Adrenal gland (tissue), 12 donors: ENCODE data around the gene GOLT1B. TPM values are rescaled to one million over a fixed set of nuclear protein-coding genes. Genes with fewer than 3 reads are reported as not detected.

Experiments
- DNase-seq, 7 donors: peaks; one replicate each; pipeline ENCODE4 v3.0.0-alpha.2; 2019 to 2020
- H3K27ac ChIP-seq, 5 donors: fragments of 200-600 bp; sonication (generic) in 4 of 5; 1 replicate in 3 of 5; 2 replicates in 2 of 5; pipeline versions ENCODE4 v1.5.1 to v1.8.0; 2016 to 2020; ENCODE audit warnings: mild to moderate bottlenecking in 1 of 5
- H3K27me3 ChIP-seq: fragments of 200-600 bp; 2 replicates; pipeline ENCODE4 v1.8.0; 2021
- H3K36me3 ChIP-seq, 2 donors: fragments of 200-600 bp; replicated peaks in 1 of 2; 1 replicate in 1 of 2; 2 replicates in 1 of 2; pipeline versions ENCODE4 v1.5.1 to v1.8.0; 2018 to 2022
- H3K4me1 ChIP-seq, 2 donors: fragments of 200-600 bp; replicated peaks in 1 of 2; 1 replicate in 1 of 2; 2 replicates in 1 of 2; pipeline versions ENCODE4 v1.5.1 to v1.8.0; 2018 to 2021
- H3K4me3 ChIP-seq, 4 donors: fragments of 200-600 bp; sonication (generic) in 3 of 4; one replicate each; pipeline ENCODE4 v1.5.1; 2016 to 2018
- H3K9me3 ChIP-seq, 3 donors: fragments of 200-600 bp; sonication (generic) in 1 of 3; replicated peaks in 1 of 3; 1 replicate in 2 of 3; 2 replicates in 1 of 3; pipeline versions ENCODE4 v1.5.1 to v1.8.0; 2016 to 2021
- CTCF ChIP-seq, 6 experiments: fragments of 450-650 bp in 4 of 6; fragments of 200-600 bp in 2 of 6; sonication (generic) in 1 of 6; IDR thresholded peaks; 1 replicate in 5 of 6; 2 replicates in 1 of 6; pipeline versions ENCODE4 v1.5.1 to v1.8.0; 2016 to 2021; ENCODE audit warnings: antibody characterized with exemption in 6 of 6, mild to moderate bottlenecking in 2 of 6, moderate library complexity in 1 of 6
- POLR2A ChIP-seq, 2 donors: fragments of 450-650 bp; IDR thresholded peaks; one replicate each; pipeline ENCODE4 v1.6.1; 2017; ENCODE audit warnings: antibody characterized with exemption in 2 of 2, mild to moderate bottlenecking in 2 of 2, moderate library complexity in 1 of 2
- WGBS, 4 donors: extraction: QIAGEN DNeasy Blood & Tissue Kit in 2 of 4; methylation state at CpG; one replicate each; pipeline versions ENCODE4 v1.1.5 to v1.1.7; 2013 to 2017; 5-methylcytosine and 5-hydroxymethylcytosine counted together
- intact Hi-C, 2 donors: fragments of 100-400 bp; cut with DNase I; formaldehyde crosslinking; loops; one replicate each; pipeline versions ENCODE4 v1.14.1 to v1.15.0; 2022 to 2023
- polyA plus RNA-seq, 3 donors: library from polyadenylated mRNA; stranded (reverse); fragments of 200-250 nt in 2 of 3; fragments of 350-450 nt in 1 of 3; fragmentation: Illumina TruSeq in 1 of 3; extraction: RNeasy Lipid Tissue Mini Kit (QIAGEN cat#74804) in 1 of 3; gene quantifications; one replicate each; pipeline ENCODE4 v1.2.3, GENCODE V29; 2013 to 2014
- total RNA-seq, 9 donors: library from RNA; depleted of rRNA in 4 of 9; stranded (reverse); fragments of >200 nt in 4 of 9; fragments of 120-200 nt in 1 of 9; fragmentation: NEBNext Ultra II Directional in 1 of 9; extraction: Animal tissue kit (Norgen Biotek cat#: 25700) in 1 of 9; gene quantifications; one replicate each; pipeline versions ENCODE4 v1.1.0 to v1.2.4, GENCODE V29; 2013 to 2023
- donor health status: healthy with polysubstance abuse.
- donor health status: Bipolar disorder and iron deficiency.
- donor health status: DM: yes; HTN: yes; CAD: no.
- donor health status: DM: no; HTN: no; CAD: no.
- donor health status: DM: no; HTN: no; CAD: no.
- donor health status: DM: yes; HTN: yes; CAD: no.

GOLT1B gene
- total and polyA plus RNA-seq, 12 donors, result 12.9 to 75.1 (median 35.2) TPM

DNA sequence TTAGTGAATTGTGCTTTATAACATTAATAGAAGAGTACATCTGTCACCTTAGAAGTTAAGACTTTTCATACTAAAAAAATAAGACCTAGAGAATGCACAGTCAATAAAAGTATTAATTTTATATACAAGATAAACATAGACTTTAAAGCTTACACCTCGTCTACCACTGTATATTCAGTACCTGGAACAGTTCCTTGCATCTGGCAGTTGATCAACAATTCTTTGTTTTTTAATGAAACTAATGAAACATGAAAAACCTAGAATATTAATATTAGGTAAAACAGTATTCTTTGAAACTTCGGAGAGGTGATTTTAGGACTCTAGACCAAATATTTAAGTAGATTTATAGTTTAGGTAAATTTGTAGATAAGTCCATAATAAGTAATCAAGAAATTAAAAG lies 4.3 kb downstream of the GOLT1B start:
- WGBS, 4 donors, result 41 to 63% (median 49%) methylated on average over 2 of the region's 2 CpGs
- H3K36me3 ChIP-seq, result no peaks in the 10 kb centered on the region
- no peak for DNase-seq
- TF ChIP-seq CTCF (IDR thresholded peaks at IDR 0.05), result no peak
- TF ChIP-seq POLR2A (IDR thresholded peaks at IDR 0.05), result no peak
- peaks cover 32 to 46% of the 10 kb centered on the region in 2 donors for H3K4me1 ChIP-seq
- peak overlapping the region in 2 of 5 donors; percentile 52 to 72 for H3K27ac ChIP-seq
- peak overlapping the region in 1 of 4 donors; percentile 28 for H3K4me3 ChIP-seq
- H3K9me3 ChIP-seq, result no peaks in the 10 kb centered on the region
- no peaks in the 10 kb centered on the region for H3K27me3 ChIP-seq
- intact Hi-C loops, result loop anchor here in 1 of 2 donors (10.0 kb wide), 1 partner anchor 149 kb away; the partner anchor contains the start of gene LDHB

GRCh38 chr12:21507849-21508248 lies 6.3 kb downstream of the GOLT1B start:
- H3K4me3 ChIP-seq, result no peak overlapping the region
- peaks cover 26 to 38% of the 10 kb centered on the region in 2 donors for H3K4me1 ChIP-seq
- H3K36me3 ChIP-seq, result peaks cover 0 to 3% of the 10 kb centered on the region in 2 donors
- TF ChIP-seq CTCF (IDR thresholded peaks at IDR 0.05) (no peak), POLR2A (IDR thresholded peaks at IDR 0.05) (no peak)
- no peaks in the 10 kb centered on the region for H3K9me3 ChIP-seq
- intact Hi-C loops, result loop anchor here in 1 of 2 donors (10.0 kb wide), 1 partner anchor 147 kb away; the partner anchor contains the start of gene LDHB
- WGBS, 4 donors, result 68 to 82% (median 73%) methylated on average over 2 of the region's 2 CpGs
- H3K27ac ChIP-seq, result no peak overlapping the region
- H3K27me3 ChIP-seq, result no peaks in the 10 kb centered on the region
- no peak for DNase-seq

DNA sequence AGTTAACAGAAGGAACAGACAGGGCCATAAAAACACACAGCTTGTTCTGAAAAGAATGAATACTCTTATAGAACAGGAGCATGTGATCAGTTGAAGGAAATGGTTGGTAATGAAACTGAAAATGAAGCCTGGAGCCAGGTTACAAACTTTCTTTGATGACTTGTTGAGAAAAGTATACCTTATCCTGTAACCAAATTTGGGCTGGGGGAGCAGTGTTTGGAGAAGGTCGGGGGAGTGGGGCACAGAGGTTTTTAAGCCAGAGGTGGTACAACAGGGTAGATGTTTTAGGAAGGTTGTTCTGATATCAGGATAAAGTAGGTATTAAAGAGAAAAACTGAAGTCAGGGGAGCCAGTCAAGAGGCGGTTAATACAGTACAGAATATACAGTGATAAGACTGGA lies 8.2 kb downstream of the GOLT1B start:
- WGBS, 4 donors, result 46 to 49% (median 47%) methylated on average over 2 of the region's 2 CpGs

DNA sequence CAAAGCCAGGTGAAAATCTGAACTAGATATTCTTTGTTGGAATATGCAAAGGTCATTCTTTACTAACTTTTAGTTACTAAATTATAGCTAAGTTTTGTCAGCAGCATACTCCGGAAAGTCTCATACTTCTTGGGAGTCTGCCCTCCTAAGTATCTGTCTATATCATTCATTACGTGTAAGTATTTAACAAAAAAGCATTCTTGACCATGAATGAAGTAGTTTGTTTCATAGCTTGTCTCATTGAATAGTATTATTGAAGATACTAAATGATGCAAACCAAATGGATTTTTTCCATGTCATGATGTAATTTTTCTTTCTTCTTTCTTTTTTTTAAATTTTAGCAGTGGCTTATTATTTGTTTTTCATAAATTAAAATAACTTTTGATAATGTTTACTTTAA lies 14.7 kb downstream of the GOLT1B start:
- no peak for DNase-seq
- no peak for TF ChIP-seq CTCF (IDR thresholded peaks at IDR 0.05)
- no peak for TF ChIP-seq POLR2A (IDR thresholded peaks at IDR 0.05)
- Histone ChIP-seq H3K9me3 (no peaks in the 10 kb centered on the region), H3K4me3 (no peak overlapping the region), H3K27ac (no peak overlapping the region), H3K36me3 (peaks cover 0 to 33% of the 10 kb centered on the region in 2 donors), H3K27me3 (no peaks in the 10 kb centered on the region), H3K4me1 (no peaks in the 10 kb centered on the region)
- WGBS, 4 donors, result 93 to 96% (median 94%) methylated on average over 2 of the region's 2 CpGs
- intact Hi-C loops, result no loop called here

More for the DNA sequence above, 8.2 kb downstream of the GOLT1B start:
- H3K4me1 ChIP-seq, result peaks cover 13 to 19% of the 10 kb centered on the region in 2 donors
- DNase-seq, result no peak
- TF ChIP-seq POLR2A (IDR thresholded peaks at IDR 0.05) (no peak), CTCF (IDR thresholded peaks at IDR 0.05) (no peak)
- intact Hi-C loops, result loop anchor here in 1 of 2 donors (10.0 kb wide), 1 partner anchor 145 kb away; the partner anchor contains the start of gene LDHB
- H3K27me3 ChIP-seq, result no peaks in the 10 kb centered on the region
- H3K27ac ChIP-seq, result no peak overlapping the region
- no peaks in the 10 kb centered on the region for H3K9me3 ChIP-seq
- H3K36me3 ChIP-seq, result peaks cover 0 to 15% of the 10 kb centered on the region in 2 donors
- H3K4me3 ChIP-seq, result no peak overlapping the region
